Measurements from ENCODE around the gene EPS8.

Gene EPS8

DNA sequence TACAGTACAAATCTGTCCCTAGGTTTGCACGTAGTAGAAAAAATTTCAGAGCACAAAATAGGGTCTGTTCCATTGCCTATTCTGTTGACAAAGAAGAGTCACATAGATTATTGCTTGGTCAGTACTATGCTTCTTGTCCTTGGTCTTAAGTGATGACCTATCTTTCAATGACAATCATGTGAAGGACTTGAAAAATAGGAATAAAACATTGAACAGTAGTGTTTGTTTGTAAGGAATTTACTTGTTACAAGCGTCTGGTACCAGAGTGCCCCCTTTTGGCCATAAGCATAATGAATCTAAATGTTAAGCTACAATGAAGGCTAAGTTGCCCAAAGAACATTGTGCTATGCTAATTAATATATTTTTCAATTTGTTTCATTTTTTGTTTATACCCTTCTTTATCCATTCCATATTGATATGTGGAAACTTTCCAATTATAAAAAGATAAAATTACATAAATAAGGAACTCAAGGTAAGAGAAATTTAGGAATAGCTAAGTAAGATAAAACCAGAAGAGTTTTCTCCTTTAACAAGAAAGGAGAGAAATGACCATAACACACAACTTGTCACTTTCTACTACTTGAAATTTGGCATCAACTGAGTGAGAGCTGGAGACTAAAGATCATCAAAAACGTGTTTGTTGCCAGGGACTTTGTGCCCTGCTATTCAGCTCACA, 204.7 kb downstream of the EPS8 start:
- Histone ChIP-seq H3K4me3 (replicated peaks; ENCODE audit: low read depth, low read length) (no peak overlapping the region), H3K36me3 (ENCODE audit: control insufficient read depth, insufficient read depth, low read length) (no peaks in the 10 kb centered on the region), H3K27me3 (replicated peaks; ENCODE audit: control insufficient read depth, insufficient read depth, low read length) (no peaks in the 10 kb centered on the region)
- TF ChIP-seq, protein P1, sequence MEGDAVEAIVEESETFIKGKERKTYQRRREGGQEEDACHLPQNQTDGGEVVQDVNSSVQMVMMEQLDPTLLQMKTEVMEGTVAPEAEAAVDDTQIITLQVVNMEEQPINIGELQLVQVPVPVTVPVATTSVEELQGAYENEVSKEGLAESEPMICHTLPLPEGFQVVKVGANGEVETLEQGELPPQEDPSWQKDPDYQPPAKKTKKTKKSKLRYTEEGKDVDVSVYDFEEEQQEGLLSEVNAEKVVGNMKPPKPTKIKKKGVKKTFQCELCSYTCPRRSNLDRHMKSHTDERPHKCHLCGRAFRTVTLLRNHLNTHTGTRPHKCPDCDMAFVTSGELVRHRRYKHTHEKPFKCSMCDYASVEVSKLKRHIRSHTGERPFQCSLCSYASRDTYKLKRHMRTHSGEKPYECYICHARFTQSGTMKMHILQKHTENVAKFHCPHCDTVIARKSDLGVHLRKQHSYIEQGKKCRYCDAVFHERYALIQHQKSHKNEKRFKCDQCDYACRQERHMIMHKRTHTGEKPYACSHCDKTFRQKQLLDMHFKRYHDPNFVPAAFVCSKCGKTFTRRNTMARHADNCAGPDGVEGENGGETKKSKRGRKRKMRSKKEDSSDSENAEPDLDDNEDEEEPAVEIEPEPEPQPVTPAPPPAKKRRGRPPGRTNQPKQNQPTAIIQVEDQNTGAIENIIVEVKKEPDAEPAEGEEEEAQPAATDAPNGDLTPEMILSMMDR (IDR thresholded peaks at IDR 0.05; ENCODE audit: insufficient read depth, low read length, poor library complexity, severe bottlenecking) = peak; percentile 70
- DNase-seq (ENCODE audit: extremely low read depth, insufficient read length) = no peak

DNA sequence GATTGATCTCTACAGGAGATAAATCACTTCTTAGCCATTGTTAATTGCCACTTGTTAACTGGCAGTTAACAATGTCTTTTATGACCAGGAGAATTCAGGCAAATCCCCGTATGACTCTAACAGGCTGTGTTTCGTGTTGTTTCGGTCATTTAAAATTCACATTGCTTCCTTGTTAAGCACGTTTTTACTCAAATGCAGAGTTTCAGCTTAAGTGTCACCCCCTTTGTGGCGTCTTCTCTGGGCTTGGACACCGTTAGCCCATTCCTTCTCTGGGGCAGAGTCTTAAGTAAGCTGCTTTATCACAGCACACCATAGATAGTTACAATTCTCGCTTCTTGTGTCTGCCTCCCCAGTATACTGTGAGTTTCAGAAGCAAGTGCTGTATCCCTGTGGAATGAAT, 205.4 kb downstream of the EPS8 start:
- TF ChIP-seq, protein P1 (IDR thresholded peaks at IDR 0.05; ENCODE audit: insufficient read depth, low read length, poor library complexity, severe bottlenecking) = no peak
- no peak overlapping the region for H3K4me3 ChIP-seq (replicated peaks; ENCODE audit: low read depth, low read length)
- no peaks in the 10 kb centered on the region for H3K36me3 ChIP-seq (ENCODE audit: control insufficient read depth, insufficient read depth, low read length)
- no peak for DNase-seq (ENCODE audit: extremely low read depth, insufficient read length)
- H3K27me3 ChIP-seq (replicated peaks; ENCODE audit: control insufficient read depth, insufficient read depth, low read length) = no peaks in the 10 kb centered on the region

DNA sequence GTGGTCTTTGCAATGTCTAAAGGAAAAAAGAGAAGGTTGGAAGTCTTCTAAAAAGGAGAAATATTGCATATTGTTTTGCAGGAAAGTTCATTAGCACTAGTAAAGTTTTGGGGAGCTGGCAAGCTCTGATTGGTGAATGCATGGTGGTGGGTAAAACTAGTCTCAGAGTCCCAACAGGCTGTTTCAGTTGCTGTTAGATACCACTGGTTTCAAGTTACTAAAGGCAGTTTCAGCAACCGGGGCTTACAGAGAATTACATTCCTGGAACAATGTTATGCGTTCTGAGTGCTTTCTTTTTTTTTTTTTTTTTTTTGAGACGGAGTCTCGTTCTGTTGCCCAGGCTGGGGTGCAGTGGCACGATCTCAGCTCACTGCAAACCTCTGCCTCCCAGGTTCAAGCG, 208.2 kb downstream of the EPS8 start:
- DNase-seq (ENCODE audit: extremely low read depth, insufficient read length) = no peak
- H3K4me3 ChIP-seq (replicated peaks; ENCODE audit: low read depth, low read length) = no peak overlapping the region
- H3K36me3 ChIP-seq (ENCODE audit: control insufficient read depth, insufficient read depth, low read length) = no peaks in the 10 kb centered on the region
- TF ChIP-seq, protein P1 (IDR thresholded peaks at IDR 0.05; ENCODE audit: insufficient read depth, low read length, poor library complexity, severe bottlenecking) = no peak
- H3K27me3 ChIP-seq (replicated peaks; ENCODE audit: control insufficient read depth, insufficient read depth, low read length) = no peaks in the 10 kb centered on the region

DNA sequence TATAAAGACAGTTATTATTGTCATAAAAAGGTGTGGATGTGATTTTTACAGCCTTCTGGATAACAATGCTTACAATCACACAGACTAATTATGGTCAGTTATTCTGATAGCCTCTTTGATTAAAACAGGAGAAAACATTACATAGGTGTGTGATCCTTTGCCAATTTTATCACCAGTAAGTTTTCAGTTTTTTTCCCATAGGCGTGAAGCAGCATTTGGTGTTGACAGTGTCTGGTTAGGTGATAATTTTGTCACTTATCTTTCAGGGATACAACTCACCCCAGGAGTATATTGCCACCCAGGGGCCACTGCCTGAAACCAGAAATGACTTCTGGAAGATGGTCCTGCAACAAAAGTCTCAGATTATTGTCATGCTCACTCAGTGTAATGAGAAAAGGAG, 208.8 kb downstream of the EPS8 start:
- no peak for DNase-seq (ENCODE audit: extremely low read depth, insufficient read length)
- TF ChIP-seq, protein P1 (IDR thresholded peaks at IDR 0.05; ENCODE audit: insufficient read depth, low read length, poor library complexity, severe bottlenecking) = no peak
- Histone ChIP-seq H3K36me3 (ENCODE audit: control insufficient read depth, insufficient read depth, low read length) (no peaks in the 10 kb centered on the region), H3K4me3 (replicated peaks; ENCODE audit: low read depth, low read length) (no peak overlapping the region), H3K27me3 (replicated peaks; ENCODE audit: control insufficient read depth, insufficient read depth, low read length) (no peaks in the 10 kb centered on the region)

DNA sequence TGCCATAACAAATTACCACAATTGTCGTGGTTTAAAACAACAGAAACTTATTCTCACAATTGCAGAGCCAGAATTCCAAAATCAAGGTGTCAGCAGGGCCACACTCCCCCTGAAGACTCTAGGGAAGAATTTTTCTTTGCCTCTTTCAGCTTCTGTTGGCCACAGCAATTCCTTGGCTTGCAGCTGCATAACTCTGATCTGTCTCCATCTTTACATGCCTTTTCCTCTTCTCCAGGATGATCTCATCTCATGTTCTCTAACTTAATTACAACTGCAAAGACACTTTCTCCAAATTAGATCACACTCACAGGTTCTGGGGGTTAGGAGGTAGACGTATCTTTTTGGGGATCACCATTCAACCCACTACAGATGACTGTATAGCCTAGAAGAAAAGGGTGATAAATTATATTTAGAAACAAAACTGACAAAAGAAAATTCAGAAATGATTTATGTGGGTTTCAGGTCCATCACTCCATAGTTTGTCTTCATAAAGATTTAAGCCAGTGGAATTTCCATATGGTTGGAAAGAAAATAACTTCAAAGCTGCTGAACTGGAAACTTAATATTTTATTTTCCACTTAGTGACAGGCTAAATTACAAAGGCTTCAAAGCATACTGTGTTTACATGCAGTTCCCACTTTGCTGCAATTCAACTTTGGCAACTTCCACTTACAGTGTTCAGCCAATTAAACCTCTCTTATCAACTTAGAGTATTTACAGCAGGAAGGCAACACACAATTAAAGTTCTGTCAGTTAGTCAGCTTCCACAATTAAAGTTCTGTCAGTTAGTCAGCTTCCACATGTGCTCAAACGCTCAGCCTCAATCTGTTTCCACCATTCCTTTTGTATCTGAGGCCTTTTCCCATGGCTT, 213.3 kb downstream of the EPS8 start:
- Histone ChIP-seq H3K27me3 (replicated peaks; ENCODE audit: control insufficient read depth, insufficient read depth, low read length) (no peaks in the 10 kb centered on the region), H3K4me3 (replicated peaks; ENCODE audit: low read depth, low read length) (no peak overlapping the region), H3K36me3 (ENCODE audit: control insufficient read depth, insufficient read depth, low read length) (no peaks in the 10 kb centered on the region)
- no peak for DNase-seq (ENCODE audit: extremely low read depth, insufficient read length)
- TF ChIP-seq, protein P1 (IDR thresholded peaks at IDR 0.05; ENCODE audit: insufficient read depth, low read length, poor library complexity, severe bottlenecking) = no peak
